HS-5 (cell line): ENCODE measurements around the gene PTPN20.
"Not testable (repeated sequence)": the region's sequence is repeated elsewhere in the genome, so short reads cannot be mapped to it uniquely, and the experiment has no call there.

Experiments
- DNase-seq: peaks from one replicate; pipeline ENCODE4 v3.0.0-alpha.2; 2012; ENCODE audit warnings: low read depth

The PTPN20 gene

GRCh38 chr10:46911144-46911876, at the start of gene PTPN20:
Gene PTPN20 (plus strand): TSS chr10:46911428. CDS start chr10:46932500, 21,072 bp downstream.
- not testable (repeated sequence) for DNase-seq

- not testable (repeated sequence) for DNase-seq
Measured at GRCh38 chr10:46869716-46870115, 41.5 kb upstream of the PTPN20 start.

GRCh38 chr10:46871583-46871982, 39.6 kb upstream of the PTPN20 start:
- not testable (repeated sequence) for DNase-seq

- not testable (repeated sequence) for DNase-seq
Measured at GRCh38 chr10:46875304-46875703, 35.9 kb upstream of the PTPN20 start.

- DNase-seq: not testable (repeated sequence)
Measured at GRCh38 chr10:46876773-46877172, 34.5 kb upstream of the PTPN20 start.

GRCh38 chr10:46878761-46879160, 32.5 kb upstream of the PTPN20 start:
- DNase-seq: not testable (repeated sequence)

- DNase-seq: not testable (repeated sequence)
Measured at GRCh38 chr10:46890813-46891611, 20.2 kb upstream of the PTPN20 start.

- not testable (repeated sequence) for DNase-seq
Measured at GRCh38 chr10:46896762-46897692, 14.2 kb upstream of the PTPN20 start.

- not testable (repeated sequence) for DNase-seq
Measured at GRCh38 chr10:46901247-46901646, 10.0 kb upstream of the PTPN20 start.

- DNase-seq: not testable (repeated sequence)
Measured at GRCh38 chr10:46903874-46904273, 7.4 kb upstream of the PTPN20 start.

GRCh38 chr10:46906359-46906758, 4.9 kb upstream of the PTPN20 start:
- DNase-seq: not testable (repeated sequence)

- DNase-seq: not testable (repeated sequence)
Measured at GRCh38 chr10:46907185-46908117, 3.8 kb upstream of the PTPN20 start.

- DNase-seq: not testable (repeated sequence)
Measured at GRCh38 chr10:46922498-46922897, 11.3 kb downstream of the PTPN20 start.

GRCh38 chr10:46925156-46925555, 13.9 kb downstream of the PTPN20 start:
- not testable (repeated sequence) for DNase-seq

- not testable (repeated sequence) for DNase-seq
Measured at GRCh38 chr10:46925853-46926252, 14.6 kb downstream of the PTPN20 start.

GRCh38 chr10:46928810-46929209, 17.6 kb downstream of the PTPN20 start:
- not testable (repeated sequence) for DNase-seq

- DNase-seq: not testable (repeated sequence)
Measured at GRCh38 chr10:46932383-46932782, 21.2 kb downstream of the PTPN20 start.

GRCh38 chr10:46941091-46941490, 29.9 kb downstream of the PTPN20 start:
- not testable (repeated sequence) for DNase-seq

- not testable (repeated sequence) for DNase-seq
Measured at GRCh38 chr10:46948687-46949518, 37.7 kb downstream of the PTPN20 start.

- DNase-seq: not testable (repeated sequence)
Measured at GRCh38 chr10:46952540-46952939, 41.3 kb downstream of the PTPN20 start.
